T47D (cell line): Measurements from ENCODE around the gene TMED8.
"Not testable (repeated sequence)": the region's sequence is repeated elsewhere in the genome, so short reads cannot be mapped to it uniquely, and the experiment has no call there.

Experiments
- DNase-seq, 2 experiments: peaks; one replicate each; pipeline versions ENCODE4 v3.0.0 to v3.0.0-alpha.2; 2011 to 2012; ENCODE audit warnings: low read depth in 1 of 2, low spot score in 1 of 2
- JUND ChIP-seq: IDR thresholded peaks from 2 replicates; pipeline ENCODE4 v1.6.1; 2012; ENCODE audit warnings: low read depth
- in situ Hi-C: cut with HindIII; loops from 2 replicates; pipeline ENCODE4 v1.10.0; 2016; ENCODE audit warnings: low sequenced_read_pairs, low pct_unique_long_range_greater_than_20kb

TMED8 gene

GRCh38 chr14:77347751-77348150 is 29.1 kb downstream of the TMED8 start:
- DNase-seq, result no peak
- in situ Hi-C loops, result no loop called here
- no peak for TF ChIP-seq JUND

- no peak for TF ChIP-seq JUND
- no peak for DNase-seq
- in situ Hi-C loops, result no loop called here
Measured at GRCh38 chr14:77346495-77346894, 30.4 kb downstream of the TMED8 start.

DNA sequence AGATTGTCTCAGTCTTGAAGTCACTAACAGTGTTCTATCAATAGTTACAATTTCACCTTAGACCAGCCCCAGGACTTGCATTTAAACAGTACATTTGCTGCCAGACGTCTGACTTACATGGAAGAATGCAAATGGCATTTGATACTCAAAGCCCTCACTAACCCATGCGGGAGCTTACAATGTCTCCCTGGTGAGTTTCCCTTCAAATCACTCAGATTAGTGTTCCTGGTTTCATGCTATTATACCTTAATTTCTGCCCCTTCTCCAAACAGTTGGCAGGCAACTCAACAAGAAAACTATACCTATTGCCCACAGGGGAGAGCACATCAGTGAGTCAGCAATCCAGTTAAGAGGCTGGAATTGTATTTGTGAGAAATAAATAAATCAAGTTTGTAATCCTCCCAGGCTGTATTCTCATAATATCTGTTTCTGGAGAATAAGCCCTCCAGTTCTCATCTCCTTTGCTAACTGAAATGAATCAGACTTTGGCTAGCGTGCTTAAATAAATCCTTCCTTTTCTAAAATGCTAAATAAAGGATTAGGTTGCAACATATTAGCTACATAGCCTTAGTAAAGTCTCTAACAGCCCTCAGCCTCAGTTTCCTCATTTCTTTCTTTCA is 32.4 kb downstream of the TMED8 start:
- TF ChIP-seq JUND, result no peak
- in situ Hi-C loops, result no loop called here
- DNase-seq, result no peak

- in situ Hi-C loops, result no loop called here
- TF ChIP-seq JUND, result no peak
- no peak for DNase-seq
Measured at GRCh38 chr14:77343662-77344061, 33.2 kb downstream of the TMED8 start.

GRCh38 chr14:77342726-77343397 is 34.0 kb downstream of the TMED8 start:
- in situ Hi-C loops, result no loop called here
- no peak for TF ChIP-seq JUND

DNA sequence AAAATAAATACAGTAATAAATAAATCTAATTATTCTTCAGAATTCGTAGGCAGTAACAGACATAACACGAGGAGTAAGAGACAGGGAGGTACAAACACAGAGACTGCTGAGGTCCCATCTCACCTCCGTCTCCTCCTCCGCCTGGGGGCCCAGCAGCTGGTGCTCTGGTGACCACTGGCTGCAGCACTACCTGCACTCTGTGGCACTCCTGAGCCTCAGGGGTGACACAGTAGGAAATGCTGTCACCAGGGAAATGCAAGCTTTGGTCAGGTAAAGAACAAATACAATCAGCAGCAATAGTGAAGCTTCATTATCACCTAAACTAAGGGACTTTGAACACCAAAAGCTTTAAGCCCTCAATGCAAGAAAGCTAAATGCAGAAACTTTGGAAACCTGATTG is 36.5 kb downstream of the TMED8 start:
- DNase-seq, result no peak
- in situ Hi-C loops, result no loop called here

More at GRCh38 chr14:77342726-77343397, 34.0 kb downstream of the TMED8 start:
- DNase-seq, result no peak

GRCh38 chr14:77339407-77339806 is 37.5 kb downstream of the TMED8 start:
- DNase-seq, result no peak
- no peak for TF ChIP-seq JUND
- in situ Hi-C loops, result no loop called here

More for the DNA sequence above, 36.5 kb downstream of the TMED8 start:
- TF ChIP-seq JUND, result no peak

DNA sequence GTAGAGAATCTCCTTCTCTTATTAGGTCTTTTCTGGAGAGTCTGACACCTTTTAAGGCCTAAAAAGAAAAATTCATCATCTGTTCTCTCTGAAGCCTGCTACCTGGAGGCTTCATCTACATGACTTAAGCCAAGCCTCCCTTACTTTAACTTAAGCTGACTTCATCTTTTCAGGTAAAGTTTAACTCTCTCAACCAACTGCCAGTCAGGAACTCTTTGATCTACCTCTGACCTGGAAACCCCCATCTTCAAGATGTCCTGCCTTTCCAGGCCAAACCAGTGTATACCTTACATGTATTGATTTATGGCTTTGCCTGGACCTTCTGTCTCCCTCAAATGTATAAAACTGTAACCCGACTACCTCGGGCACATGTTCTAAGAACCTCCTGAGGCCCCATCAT is 38.6 kb downstream of the TMED8 start:
- DNase-seq, result no peak
- in situ Hi-C loops, result no loop called here
- TF ChIP-seq JUND, result no peak

GRCh38 chr14:77337880-77338279 is 39.0 kb downstream of the TMED8 start:
- no peak for DNase-seq
- in situ Hi-C loops, result no loop called here
- TF ChIP-seq JUND, result no peak

GRCh38 chr14:77337255-77337654 is 39.6 kb downstream of the TMED8 start:
- DNase-seq, in situ Hi-C loops: not testable (repeated sequence)

DNA sequence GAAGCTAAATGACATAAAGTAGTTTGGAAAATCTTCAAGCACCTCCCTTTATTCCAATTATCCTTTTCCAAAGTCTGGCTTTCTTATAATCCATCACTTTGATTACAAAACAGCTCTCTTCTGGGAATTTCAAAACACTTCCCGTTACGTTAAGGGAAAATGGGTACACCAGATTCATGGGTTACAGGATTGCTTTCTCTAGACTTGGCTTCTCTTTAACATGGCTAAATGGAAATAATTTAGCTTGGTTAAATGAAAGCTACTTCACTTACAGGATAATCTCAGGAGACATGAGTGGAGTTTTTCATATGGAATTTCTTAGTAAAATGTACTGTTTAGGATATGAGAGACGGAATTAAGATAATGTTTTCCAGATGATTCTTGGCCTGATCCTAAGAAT is 41.3 kb downstream of the TMED8 start:
- no peak for DNase-seq
- no peak for TF ChIP-seq JUND
- in situ Hi-C loops, result no loop called here

DNA sequence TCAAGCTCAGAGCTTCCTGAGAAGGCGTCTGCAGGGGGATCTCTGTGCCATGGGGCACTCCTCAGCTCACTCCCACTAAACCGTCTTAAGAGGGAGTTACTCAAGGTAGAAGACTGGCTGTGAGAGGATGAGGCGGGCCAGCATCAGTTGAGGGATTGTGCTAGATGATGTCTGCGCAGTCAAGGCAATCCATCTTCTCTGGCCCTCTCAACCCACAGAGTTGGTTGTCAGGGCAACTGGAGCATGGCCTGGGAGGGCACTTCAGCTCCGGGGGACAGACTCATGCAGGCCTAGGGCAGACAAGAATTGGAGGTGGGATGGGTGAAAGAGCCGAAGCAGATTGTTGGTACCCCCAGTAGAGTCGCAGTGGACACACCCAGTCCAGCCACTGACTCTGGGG is 47.0 kb downstream of the TMED8 start:
- DNase-seq, result no peak
- TF ChIP-seq JUND, result no peak
- in situ Hi-C loops, result no loop called here

DNA sequence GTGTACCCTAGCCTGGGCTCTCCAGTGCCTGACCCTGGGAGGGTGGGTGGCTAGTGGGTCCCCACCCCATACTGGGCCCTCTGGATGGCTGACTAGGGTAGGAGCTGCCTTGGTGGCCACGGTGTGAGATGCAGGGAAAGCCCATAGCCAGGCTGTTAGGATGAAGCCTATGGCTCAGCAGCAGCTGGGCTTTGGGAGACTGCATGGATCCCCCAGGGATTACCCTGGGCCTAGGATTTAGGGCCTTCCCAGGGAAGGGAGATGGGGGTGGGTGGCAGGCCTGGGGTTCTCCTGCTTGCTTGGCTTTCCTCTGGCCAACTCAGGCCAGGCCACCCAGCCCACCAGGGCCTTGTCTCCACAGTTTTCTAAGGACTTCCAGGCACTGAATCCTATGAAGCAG is 49.8 kb downstream of the TMED8 start:
- DNase-seq, result no peak
- no peak for TF ChIP-seq JUND
- in situ Hi-C loops, result no loop called here

- in situ Hi-C loops, result no loop called here
- TF ChIP-seq JUND, result no peak
- DNase-seq, result peak; percentile 21 to 85
Measured at GRCh38 chr14:77325746-77326094, 51.2 kb downstream of the TMED8 start.
